ENCODE measurements around the gene MVK.

Gene MVK

DNA sequence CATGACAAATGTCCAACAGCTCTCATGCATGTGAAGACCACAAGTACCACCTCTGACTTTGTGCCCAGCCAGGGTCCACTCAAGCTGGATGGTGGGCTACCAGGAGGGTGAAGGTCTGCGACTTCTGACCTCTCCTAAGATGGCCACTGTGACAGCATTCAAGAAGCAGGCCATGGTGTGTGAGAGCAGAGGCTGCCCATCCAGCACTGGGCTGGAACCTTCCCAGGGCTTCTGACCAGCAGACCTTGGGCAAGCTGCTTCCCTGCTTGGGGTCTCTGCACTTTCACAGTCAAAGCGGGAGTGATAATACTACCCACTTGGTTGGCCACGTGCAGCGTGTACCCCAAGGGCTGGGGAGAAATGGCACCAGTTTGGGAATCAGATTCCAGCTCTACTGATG is 10.7 kb upstream of the MVK start:
- no peak overlapping the region for H3K4me3 ChIP-seq (ENCODE audit: low read length)
- TF ChIP-seq, protein P1, sequence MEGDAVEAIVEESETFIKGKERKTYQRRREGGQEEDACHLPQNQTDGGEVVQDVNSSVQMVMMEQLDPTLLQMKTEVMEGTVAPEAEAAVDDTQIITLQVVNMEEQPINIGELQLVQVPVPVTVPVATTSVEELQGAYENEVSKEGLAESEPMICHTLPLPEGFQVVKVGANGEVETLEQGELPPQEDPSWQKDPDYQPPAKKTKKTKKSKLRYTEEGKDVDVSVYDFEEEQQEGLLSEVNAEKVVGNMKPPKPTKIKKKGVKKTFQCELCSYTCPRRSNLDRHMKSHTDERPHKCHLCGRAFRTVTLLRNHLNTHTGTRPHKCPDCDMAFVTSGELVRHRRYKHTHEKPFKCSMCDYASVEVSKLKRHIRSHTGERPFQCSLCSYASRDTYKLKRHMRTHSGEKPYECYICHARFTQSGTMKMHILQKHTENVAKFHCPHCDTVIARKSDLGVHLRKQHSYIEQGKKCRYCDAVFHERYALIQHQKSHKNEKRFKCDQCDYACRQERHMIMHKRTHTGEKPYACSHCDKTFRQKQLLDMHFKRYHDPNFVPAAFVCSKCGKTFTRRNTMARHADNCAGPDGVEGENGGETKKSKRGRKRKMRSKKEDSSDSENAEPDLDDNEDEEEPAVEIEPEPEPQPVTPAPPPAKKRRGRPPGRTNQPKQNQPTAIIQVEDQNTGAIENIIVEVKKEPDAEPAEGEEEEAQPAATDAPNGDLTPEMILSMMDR (IDR thresholded peaks at IDR 0.05; ENCODE audit: insufficient read depth, low read depth, low read length, missing control alignments) = no peak
- no peak for DNase-seq (ENCODE audit: low read depth)

- no peak overlapping the region for H3K4me3 ChIP-seq (ENCODE audit: low read length)
- no peak for DNase-seq (ENCODE audit: low read depth)
- TF ChIP-seq, protein P1 (IDR thresholded peaks at IDR 0.05; ENCODE audit: insufficient read depth, low read depth, low read length, missing control alignments) = no peak
Measured at GRCh38 chr12:109563291-109564284, 10.0 kb upstream of the MVK start.

- no peak for DNase-seq (ENCODE audit: low read depth)
- TF ChIP-seq, protein P1 (IDR thresholded peaks at IDR 0.05; ENCODE audit: insufficient read depth, low read depth, low read length, missing control alignments) = no peak
- no peak overlapping the region for H3K4me3 ChIP-seq (ENCODE audit: low read length)
Measured at GRCh38 chr12:109566424-109566823, 7.2 kb upstream of the MVK start.

GRCh38 chr12:109567296-109567695 is 6.3 kb upstream of the MVK start:
- no peak for DNase-seq (ENCODE audit: low read depth)
- no peak overlapping the region for H3K4me3 ChIP-seq (ENCODE audit: low read length)
- TF ChIP-seq, protein P1 (IDR thresholded peaks at IDR 0.05; ENCODE audit: insufficient read depth, low read depth, low read length, missing control alignments) = no peak

- TF ChIP-seq, protein P1 (IDR thresholded peaks at IDR 0.05; ENCODE audit: insufficient read depth, low read depth, low read length, missing control alignments) = no peak
- no peak for DNase-seq (ENCODE audit: low read depth)
- H3K4me3 ChIP-seq (ENCODE audit: low read length) = no peak overlapping the region
Measured at GRCh38 chr12:109567967-109568366, 5.6 kb upstream of the MVK start.

- TF ChIP-seq, protein P1 (IDR thresholded peaks at IDR 0.05; ENCODE audit: insufficient read depth, low read depth, low read length, missing control alignments) = no peak
- H3K4me3 ChIP-seq (ENCODE audit: low read length) = no peak overlapping the region
- DNase-seq (ENCODE audit: low read depth) = no peak
Measured at GRCh38 chr12:109568486-109568885, 5.1 kb upstream of the MVK start.
